Thoracic aorta (tissue), 2 donors: ENCODE results near the gene EME2. TPM values are rescaled to one million over a fixed set of nuclear protein-coding genes. Genes with fewer than 3 reads are reported as not detected.
A peak's percentile ranks its signal among the peaks of the same experiment; 100 is the strongest.

Experiments
- ATAC-seq: fragments of 150-250 bp; one replicate; pipeline ENCODE4 v1.8.0; 2017; ENCODE audit warnings: low read depth; ENCODE audit not compliant: insufficient number of reproducible peaks, low FRiP score
- DNase-seq: peaks from one replicate; pipeline ENCODE4 v3.0.0-alpha.2; 2020; ENCODE audit warnings: low spot score
- H3K27ac ChIP-seq, 2 donors: fragments of 200-600 bp; sonication (generic); 1 replicate in 1 of 2; 2 replicates in 1 of 2; pipeline ENCODE4 v1.5.1; 2016; ENCODE audit warnings: mild to moderate bottlenecking in 2 of 2, moderate library complexity in 2 of 2
- H3K27me3 ChIP-seq: fragments of 200-600 bp; sonication (generic); replicated peaks from 2 replicates; pipeline ENCODE4 v1.6.0; 2016; ENCODE audit warnings: mild to moderate bottlenecking; ENCODE audit not compliant: insufficient read depth
- H3K36me3 ChIP-seq: fragments of 200-600 bp; sonication (generic); one replicate; pipeline ENCODE4 v1.5.1; 2016
- H3K4me1 ChIP-seq, 2 donors: fragments of 200-600 bp; sonication (generic); 1 replicate in 1 of 2; 2 replicates in 1 of 2; pipeline versions ENCODE4 v1.5.1 to v1.6.0; 2016; ENCODE audit warnings: low read depth in 2 of 2, mild to moderate bottlenecking in 1 of 2; ENCODE audit not compliant: control insufficient read depth in 1 of 2
- H3K4me3 ChIP-seq: fragments of 200-600 bp; sonication (generic); 2 replicates; pipeline ENCODE4 v1.5.1; 2016; ENCODE audit warnings: mild to moderate bottlenecking
- H3K9me3 ChIP-seq: fragments of 200-600 bp; sonication (generic); 2 replicates; pipeline ENCODE4 v1.5.1; 2016
- total RNA-seq, 2 donors: library from RNA; depleted of rRNA; stranded (reverse); fragments of >200 nt; gene quantifications; one replicate each; pipeline versions ENCODE4 v1.1.0 to v1.2.3, GENCODE V29; 2016
- TF ChIP-seq, protein P1 (sequence below): fragments of 200-600 bp; sonication (generic); IDR thresholded peaks from one replicate; pipeline ENCODE4 v1.5.1; 2019; ENCODE audit warnings: antibody characterized with exemption

EME2 gene
- total RNA-seq, 2 donors from 2014 or later: 23.4 to 29.2 TPM

DNA sequence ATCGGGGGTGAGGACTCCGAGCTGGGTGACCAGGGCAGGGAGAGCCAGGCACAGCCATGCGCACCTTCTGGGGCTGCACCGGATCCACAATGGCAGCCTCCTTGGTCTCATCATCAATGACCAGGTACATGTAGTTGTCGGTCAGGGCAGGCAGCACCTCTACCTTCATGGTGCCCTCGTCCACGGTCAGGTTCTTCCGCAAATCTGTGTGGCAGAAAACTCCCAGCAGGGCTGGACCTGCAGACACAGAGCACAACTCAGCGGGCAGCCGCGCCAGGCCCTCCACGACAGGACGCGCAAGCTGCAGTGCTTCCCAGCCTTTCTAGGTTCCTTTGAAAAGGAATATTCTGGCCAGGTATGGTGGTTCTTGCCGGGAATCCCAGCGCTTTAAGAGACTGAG, 50.2 kb downstream of the EME2 start:
- H3K9me3 ChIP-seq: no peaks in the 10 kb centered on the region
- no peak overlapping the region for H3K27ac ChIP-seq
- peaks cover 45% of the 10 kb centered on the region for H3K36me3 ChIP-seq
- TF ChIP-seq, protein P1, sequence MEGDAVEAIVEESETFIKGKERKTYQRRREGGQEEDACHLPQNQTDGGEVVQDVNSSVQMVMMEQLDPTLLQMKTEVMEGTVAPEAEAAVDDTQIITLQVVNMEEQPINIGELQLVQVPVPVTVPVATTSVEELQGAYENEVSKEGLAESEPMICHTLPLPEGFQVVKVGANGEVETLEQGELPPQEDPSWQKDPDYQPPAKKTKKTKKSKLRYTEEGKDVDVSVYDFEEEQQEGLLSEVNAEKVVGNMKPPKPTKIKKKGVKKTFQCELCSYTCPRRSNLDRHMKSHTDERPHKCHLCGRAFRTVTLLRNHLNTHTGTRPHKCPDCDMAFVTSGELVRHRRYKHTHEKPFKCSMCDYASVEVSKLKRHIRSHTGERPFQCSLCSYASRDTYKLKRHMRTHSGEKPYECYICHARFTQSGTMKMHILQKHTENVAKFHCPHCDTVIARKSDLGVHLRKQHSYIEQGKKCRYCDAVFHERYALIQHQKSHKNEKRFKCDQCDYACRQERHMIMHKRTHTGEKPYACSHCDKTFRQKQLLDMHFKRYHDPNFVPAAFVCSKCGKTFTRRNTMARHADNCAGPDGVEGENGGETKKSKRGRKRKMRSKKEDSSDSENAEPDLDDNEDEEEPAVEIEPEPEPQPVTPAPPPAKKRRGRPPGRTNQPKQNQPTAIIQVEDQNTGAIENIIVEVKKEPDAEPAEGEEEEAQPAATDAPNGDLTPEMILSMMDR: no peak
- no peak overlapping the region for H3K4me3 ChIP-seq
- peaks cover 11 to 27% of the 10 kb centered on the region in 2 donors for H3K4me1 ChIP-seq
- DNase-seq: no peak
- H3K27me3 ChIP-seq: no peaks in the 10 kb centered on the region
- ATAC-seq: no peak

DNA sequence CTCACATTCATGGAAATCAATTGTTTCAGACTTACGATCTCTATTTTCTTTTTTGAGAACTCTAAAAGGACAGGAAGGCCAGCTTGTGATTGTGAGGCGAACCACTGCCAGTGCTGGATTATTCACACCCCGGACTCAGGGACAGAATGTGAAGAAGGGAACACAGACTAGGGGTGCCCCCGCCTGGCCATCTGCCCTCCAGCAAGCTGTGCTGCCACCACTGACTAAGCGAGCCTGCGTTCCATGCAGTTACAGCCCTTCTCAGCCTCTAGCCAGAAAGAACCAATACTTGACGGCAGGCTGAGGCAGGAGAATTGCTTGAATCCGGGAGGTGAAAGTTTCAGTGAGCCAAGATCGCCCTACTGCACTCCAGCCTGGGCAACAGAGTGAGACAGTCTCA, 51.2 kb downstream of the EME2 start:
- H3K27ac ChIP-seq: no peak overlapping the region

DNA sequence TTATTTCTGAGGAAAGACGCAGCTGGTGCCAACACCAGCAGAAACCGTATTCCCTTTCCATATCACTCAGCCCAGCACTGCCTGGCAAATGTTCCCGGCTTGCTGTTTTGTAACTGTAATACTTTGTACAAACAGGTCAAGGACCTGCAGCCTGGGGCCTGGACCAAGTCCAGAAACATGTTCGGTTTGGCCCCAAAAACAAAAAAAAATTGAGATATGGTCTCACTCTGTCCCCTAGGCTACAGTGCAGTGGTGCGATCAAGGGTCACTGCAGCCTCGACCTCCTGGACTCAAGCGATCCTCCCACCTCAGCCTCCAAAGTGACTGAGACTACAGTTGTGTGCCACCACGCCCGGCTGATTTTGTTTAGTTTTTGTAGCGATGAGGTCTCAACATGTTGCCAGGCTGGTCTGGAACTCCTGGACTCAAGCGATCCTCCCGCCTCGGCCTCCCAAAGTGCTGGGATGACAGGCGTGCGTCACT, 52.8 kb downstream of the EME2 start:
- H3K27me3 ChIP-seq: no peaks in the 10 kb centered on the region
- H3K27ac ChIP-seq: peak overlapping the region; percentile 70 to 76
- DNase-seq (no peak), ATAC-seq (no peak)
- no peaks in the 10 kb centered on the region for H3K9me3 ChIP-seq
- peak overlapping the region; percentile 87 for H3K4me3 ChIP-seq
- TF ChIP-seq, protein P1: no peak
- H3K36me3 ChIP-seq: peaks cover 22% of the 10 kb centered on the region
- H3K4me1 ChIP-seq: peaks cover 20 to 42% of the 10 kb centered on the region in 2 donors

More for the DNA sequence above, 51.2 kb downstream of the EME2 start:
- ATAC-seq (no peak), DNase-seq (no peak)
- H3K27me3 ChIP-seq: no peaks in the 10 kb centered on the region
- H3K36me3 ChIP-seq: peaks cover 37% of the 10 kb centered on the region
- TF ChIP-seq, protein P1: no peak
- peaks cover 20 to 37% of the 10 kb centered on the region in 2 donors for H3K4me1 ChIP-seq
- no peaks in the 10 kb centered on the region for H3K9me3 ChIP-seq
- H3K4me3 ChIP-seq: no peak overlapping the region

Other genes starting within 250 kb of the EME2 start
- 100 to 1,000 TPM; 111 to 125 TPM for gene TMEM204, start 239.1 kb upstream of the EME2 start, total RNA-seq
- gene IFT140, start 160.7 kb upstream of the EME2 start, total RNA-seq: 10 to 100 TPM; 13.7 to 19.2 TPM
- 10 to 100 TPM; 15.0 to 21.4 TPM for gene CRAMP1, start 160.4 kb upstream of the EME2 start, total RNA-seq
- gene JPT2, start 94.5 kb upstream of the EME2 start, total RNA-seq: 10 to 100 TPM; 17.1 to 26.1 TPM
- gene MAPK8IP3, start 66.6 kb upstream of the EME2 start, total RNA-seq: 100 to 1,000 TPM; 109 to 111 TPM
- gene NME3, start 1.3 kb upstream of the EME2 start, total RNA-seq: 100 to 1,000 TPM in 1 of 2 donors, 10 to 100 TPM in 1; 68.1 to 165 TPM
- gene MRPS34, start 324 bp downstream of the EME2 start, total RNA-seq: 10 to 100 TPM; 36.9 to 48.3 TPM
- 10 to 100 TPM; 60.9 to 79.3 TPM for gene SPSB3, start 9.8 kb downstream of the EME2 start, total RNA-seq
- 10 to 100 TPM; 64.6 to 68.5 TPM for gene NUBP2, start 10.2 kb downstream of the EME2 start, total RNA-seq
- under 1 TPM; 0.28 to 0.54 TPM for gene IGFALS, start 20.9 kb downstream of the EME2 start, total RNA-seq
- 100 to 1,000 TPM in 1 of 2 donors, 10 to 100 TPM in 1; 99.8 to 183 TPM for gene HAGH, start 54.0 kb downstream of the EME2 start, total RNA-seq
- gene FAHD1, start 54.4 kb downstream of the EME2 start, total RNA-seq: 10 to 100 TPM; 14.4 to 17.5 TPM
- gene MEIOB, start 99.4 kb downstream of the EME2 start, total RNA-seq: not detected
- gene HS3ST6, start 145.6 kb downstream of the EME2 start, total RNA-seq: not detected
- gene MSRB1, start 170.4 kb downstream of the EME2 start, total RNA-seq: 10 to 100 TPM; 21.2 to 37.6 TPM
- not detected for gene RPL3L, start 181.9 kb downstream of the EME2 start, total RNA-seq
- gene NDUFB10, start 186.7 kb downstream of the EME2 start, total RNA-seq: 100 to 1,000 TPM; 108 to 197 TPM
- 100 to 1,000 TPM; 702 to 834 TPM for gene RPS2, start 192.0 kb downstream of the EME2 start, total RNA-seq
- gene RNF151, start 194.0 kb downstream of the EME2 start, total RNA-seq: not detected
- 10 to 100 TPM; 22.2 to 44.8 TPM for gene TBL3, start 199.2 kb downstream of the EME2 start, total RNA-seq
- not detected for gene NOXO1, start 208.7 kb downstream of the EME2 start, total RNA-seq
- gene GFER, start 211.4 kb downstream of the EME2 start, total RNA-seq: 10 to 100 TPM; 12.4 to 14.6 TPM
- gene SYNGR3, start 217.2 kb downstream of the EME2 start, total RNA-seq: 1 to 10 TPM in 1 of 2 donors, under 1 TPM in 1; 0.49 to 1.5 TPM
- gene ZNF598, start 237.0 kb downstream of the EME2 start, total RNA-seq: 10 to 100 TPM; 65.8 to 68.5 TPM
- gene NPW, start 247.0 kb downstream of the EME2 start, total RNA-seq: not detected